HepG2 (cell line): ENCODE data around the gene GNB3. TPM values are rescaled to one million over a fixed set of nuclear protein-coding genes. Genes with fewer than 3 reads are reported as not detected.

ENCODE experiments used
- ATF1 ChIP-seq: IDR thresholded peaks from 2 replicates; pipeline ENCODE4 v1.6.1; 2016; ENCODE audit warnings: mild to moderate bottlenecking, control low read depth
- CBX5 ChIP-seq: sonication (generic); formaldehyde crosslinking; IDR thresholded peaks from 2 replicates; pipeline ENCODE4 v1.4.0; 2020; ENCODE audit warnings: missing genetic modification reagents, borderline replicate concordance
- HMG20B ChIP-seq: conservative IDR thresholded peaks from 2 replicates; pipeline ENCODE4 v1.6.1; 2016; ENCODE audit warnings: missing genetic modification reagents, missing compliant biosample characterization
- HNRNPUL1 ChIP-seq: fragments of 200-400 bp; formaldehyde crosslinking; IDR thresholded peaks from 2 replicates; pipeline ENCODE4 v1.6.1; 2017; ENCODE audit warnings: low read depth, mild to moderate bottlenecking, low read length, moderate library complexity
- IRF1 ChIP-seq: sonication (generic); formaldehyde crosslinking; IDR thresholded peaks from 2 replicates; pipeline ENCODE4 v1.4.0; 2020; ENCODE audit warnings: low read depth, mild to moderate bottlenecking, missing genetic modification reagents
- KDM3A ChIP-seq: IDR thresholded peaks from 2 replicates; pipeline ENCODE4 v1.6.1; 2018; ENCODE audit warnings: low read depth, missing compliant biosample characterization
- LRRFIP1 ChIP-seq: sonication (generic); formaldehyde crosslinking; conservative IDR thresholded peaks from 2 replicates; pipeline ENCODE4 v1.4.0; 2020; ENCODE audit warnings: missing genetic modification reagents
- MAFK ChIP-seq, 2 experiments: IDR thresholded peaks in 1 of 2; conservative IDR thresholded peaks in 1 of 2; 2 replicates each; pipeline ENCODE4 v1.6.1; 2011; ENCODE audit warnings: improper control_type of control experiment in 2 of 2, low read length in 2 of 2
- NR2F6 ChIP-seq, 2 experiments: IDR thresholded peaks; 2 replicates each; pipeline ENCODE4 v1.6.1; 2016; ENCODE audit warnings: antibody characterized with exemption in 1 of 2, mild to moderate bottlenecking in 1 of 2
- RXRA ChIP-seq: sonication (generic); formaldehyde crosslinking; IDR thresholded peaks from 2 replicates; pipeline ENCODE4 v1.5.1; 2020; ENCODE audit warnings: missing genetic modification reagents
- SP140L ChIP-seq: sonication (generic); formaldehyde crosslinking; IDR thresholded peaks from 2 replicates; pipeline ENCODE4 v1.4.0; 2020; ENCODE audit warnings: missing genetic modification reagents, borderline replicate concordance
- ZBTB1 ChIP-seq: sonication (generic); formaldehyde crosslinking; IDR thresholded peaks from 2 replicates; pipeline ENCODE4 v1.4.0; 2020; ENCODE audit warnings: missing genetic modification reagents, borderline replicate concordance
- ZFP62 ChIP-seq: sonication (generic); formaldehyde crosslinking; IDR thresholded peaks from 2 replicates; pipeline ENCODE4 v1.4.0; 2020; ENCODE audit warnings: missing genetic modification reagents
- ZNF256 ChIP-seq: sonication (generic); formaldehyde crosslinking; conservative IDR thresholded peaks from 2 replicates; pipeline ENCODE4 v1.4.0; 2020; ENCODE audit warnings: missing genetic modification reagents
- ZNF331 ChIP-seq: sonication (generic); formaldehyde crosslinking; IDR thresholded peaks from 2 replicates; pipeline ENCODE4 v1.4.0; 2020; ENCODE audit warnings: missing genetic modification reagents
- ZNF556 ChIP-seq: sonication (generic); formaldehyde crosslinking; IDR thresholded peaks from 2 replicates; pipeline ENCODE4 v1.4.0; 2020; ENCODE audit warnings: mild to moderate bottlenecking, missing genetic modification reagents, borderline replicate concordance
- ZNF577 ChIP-seq: sonication (generic); formaldehyde crosslinking; IDR thresholded peaks from 2 replicates; pipeline ENCODE4 v1.4.0; 2020; ENCODE audit warnings: mild to moderate bottlenecking, low read depth, missing genetic modification reagents, borderline replicate concordance
- ZNF687 ChIP-seq: sonication (generic); formaldehyde crosslinking; IDR thresholded peaks from 2 replicates; pipeline ENCODE4 v1.5.1; 2020; ENCODE audit warnings: mild to moderate bottlenecking, missing genetic modification reagents, moderate library complexity
- ZSCAN31 ChIP-seq: sonication (generic); formaldehyde crosslinking; IDR thresholded peaks from 2 replicates; pipeline ENCODE4 v1.5.0; 2020; ENCODE audit warnings: low read depth, mild to moderate bottlenecking, missing genetic modification reagents
- ZZZ3 ChIP-seq: sonication (generic); formaldehyde crosslinking; IDR thresholded peaks from 2 replicates; pipeline ENCODE4 v1.4.0; 2020; ENCODE audit warnings: missing genetic modification reagents, mild to moderate bottlenecking, borderline replicate concordance
- polyA plus RNA-seq, 8 experiments: library from polyadenylated mRNA; depleted of rRNA in 3 of 8; stranded (reverse) in 7 of 8; unstranded in 1 of 8; fragments of >200 nt; fragmentation: Illumina TruSeq in 4 of 8; extraction: Trizol in 4 of 8; gene quantifications; 2 replicates each; pipeline versions ENCODE4 v1.2.1 to v1.2.3, GENCODE V29; 2011 to 2016; ENCODE audit warnings: low read depth in 4 of 8, missing spikeins in 1 of 8, mixed read lengths in 1 of 8; ENCODE audit not compliant: insufficient read depth in 1 of 8
- total RNA-seq, 5 experiments: library from RNA; depleted of rRNA; stranded (reverse); fragments of >200 nt; fragmentation: Illumina TruSeq; extraction: Trizol; gene quantifications; 2 replicates each; pipeline ENCODE4 v1.2.3, GENCODE V29; 2016; ENCODE audit warnings: low read depth in 1 of 5
- TF ChIP-seq, protein P1 (sequence below): sonication (generic); formaldehyde crosslinking; IDR thresholded peaks from 2 replicates; pipeline ENCODE4 v1.5.0; 2020; ENCODE audit warnings: missing genetic modification reagents

GNB3 gene
- total and polyA plus RNA-seq, 2 of the 13 experiments (the other 11 are each of a cell fraction or from before 2014, with no cell fraction given): 1.3 to 3.6 TPM

GRCh38 chr12:6867413-6868210 is 26.9 kb downstream of the GNB3 start, which contains the start of gene TPI1 (continued):
- no peak for TF ChIP-seq MAFK (conservative IDR thresholded peaks at IDR 0.05 in 1 of 2, IDR thresholded peaks at IDR 0.05 in 1 of 2; ENCODE audit: low read length in 2 of 2)
- no peak; the same call in 1 of the 2 replicates for TF ChIP-seq ZSCAN31 (CRISPR knock-in tag)
- TF ChIP-seq ZNF256 (CRISPR knock-in tag): 0 out of 2 replicates have a peak, but pooled peaks have one; percentile 10
- peak; percentile 24 for TF ChIP-seq RXRA (CRISPR knock-in tag)
- no peak; the same call in 1 of the 2 replicates for TF ChIP-seq ZNF331
- 0 out of 2 replicates have a peak, but pooled peaks have one; percentile 13 for TF ChIP-seq IRF1 (CRISPR knock-in tag)
- no peak for TF ChIP-seq ZZZ3 (CRISPR knock-in tag)
- no peak for TF ChIP-seq HMG20B (CRISPR knock-in tag)
- no peak for TF ChIP-seq ATF1
- TF ChIP-seq, protein P1, sequence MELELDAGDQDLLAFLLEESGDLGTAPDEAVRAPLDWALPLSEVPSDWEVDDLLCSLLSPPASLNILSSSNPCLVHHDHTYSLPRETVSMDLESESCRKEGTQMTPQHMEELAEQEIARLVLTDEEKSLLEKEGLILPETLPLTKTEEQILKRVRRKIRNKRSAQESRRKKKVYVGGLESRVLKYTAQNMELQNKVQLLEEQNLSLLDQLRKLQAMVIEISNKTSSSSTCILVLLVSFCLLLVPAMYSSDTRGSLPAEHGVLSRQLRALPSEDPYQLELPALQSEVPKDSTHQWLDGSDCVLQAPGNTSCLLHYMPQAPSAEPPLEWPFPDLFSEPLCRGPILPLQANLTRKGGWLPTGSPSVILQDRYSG: no peak
- TF ChIP-seq SP140L: no peak
- TF ChIP-seq ZNF577 (CRISPR knock-in tag): no peak
- 0 out of 2 replicates have a peak, but pooled peaks have one; percentile 22 for TF ChIP-seq KDM3A (CRISPR knock-in tag)
- TF ChIP-seq NR2F6 (IDR thresholded peaks at IDR 0.05): no peak
- peak; percentile 50; the same call in 1 of the 2 replicates for TF ChIP-seq NR2F6 (CRISPR knock-in tag; IDR thresholded peaks at IDR 0.05)
- no peak; the same call in 1 of the 2 replicates for TF ChIP-seq LRRFIP1 (CRISPR knock-in tag)
- no peak; the same call in 1 of the 2 replicates for TF ChIP-seq CBX5
- peak; percentile 84 for TF ChIP-seq ZNF687 (CRISPR knock-in tag)
- no peak for TF ChIP-seq ZBTB1
- TF ChIP-seq ZFP62: no peak
- TF ChIP-seq HNRNPUL1: no peak
- TF ChIP-seq ZNF556 (CRISPR knock-in tag): no peak; the same call in 1 of the 2 replicates
